OCI-LY7 (cell line): Measurements from ENCODE around the gene CREB3L1. TPM values are rescaled to one million over a fixed set of nuclear protein-coding genes. Genes with fewer than 3 reads are reported as not detected.

Experiments
- BruUV-seq: library from RNA; stranded (reverse); fragments of 400-500 nt; replicated peaks from 2 replicates; lab custom pipeline; 2021; lab: Mats Ljungman, UMichigan
- CTCF ChIA-PET: fragments of 300-600 bp; sonication (Branson Sonifier 250); formaldehyde crosslinking; loops from one replicate; lab custom pipeline; 2022; ENCODE audit warnings: antibody characterized with exemption; ENCODE audit not compliant: unreplicated experiment; lab: Charles Lee
- POLR2A ChIA-PET: fragments of 300-600 bp; sonication (Branson Sonifier 250); formaldehyde crosslinking; loops from one replicate; lab custom pipeline; 2022; ENCODE audit warnings: antibody characterized with exemption; lab: Charles Lee
- DNase-seq: peaks from one replicate; pipeline ENCODE4 v3.0.0-alpha.2; 2015; ENCODE audit warnings: low spot score
- H2AFZ ChIP-seq: fragments of 200-600 bp; sonication (generic), shearing (Covaris generic); 2 replicates; pipeline ENCODE4 v1.6.1; 2014; ENCODE audit warnings: mild to moderate bottlenecking, antibody characterized with exemption, low read length, moderate library complexity
- H3K27ac ChIP-seq: fragments of 200-600 bp; sonication (generic); 2 replicates; pipeline ENCODE4 v1.5.1; 2014; ENCODE audit warnings: mixed run types, low read depth, mild to moderate bottlenecking, moderate library complexity, low read length, inconsistent platforms; ENCODE audit not compliant: poor library complexity, severe bottlenecking
- H3K36me3 ChIP-seq: fragments of 200-600 bp; sonication (generic); 2 replicates; pipeline ENCODE4 v1.6.1; 2014; ENCODE audit warnings: mild to moderate bottlenecking, antibody characterized with exemption, low read length, moderate library complexity, mixed read lengths; ENCODE audit not compliant: insufficient read depth
- H3K4me1 ChIP-seq: fragments of 200-600 bp; sonication (generic); 2 replicates; pipeline ENCODE4 v1.5.1; 2014; ENCODE audit warnings: mild to moderate bottlenecking, low read length; ENCODE audit not compliant: insufficient read depth, poor library complexity, severe bottlenecking
- H3K4me2 ChIP-seq: fragments of 200-600 bp; sonication (generic); 2 replicates; pipeline ENCODE4 v1.6.1; 2014; ENCODE audit warnings: mild to moderate bottlenecking, low read length
- H3K4me3 ChIP-seq: fragments of 200-600 bp; sonication (generic); 2 replicates; pipeline ENCODE4 v1.5.1; 2014; ENCODE audit warnings: mild to moderate bottlenecking, low read depth, low read length; ENCODE audit not compliant: poor library complexity, severe bottlenecking
- H3K79me2 ChIP-seq: fragments of 200-600 bp; sonication (generic); 2 replicates; pipeline ENCODE4 v1.6.1; 2016; ENCODE audit warnings: low read depth, mild to moderate bottlenecking, low read length, moderate library complexity, mixed read lengths; ENCODE audit not compliant: insufficient read depth
- H3K9me2 ChIP-seq: fragments of 200-600 bp; sonication (generic); 2 replicates; pipeline ENCODE4 v1.6.1; 2016; ENCODE audit warnings: mild to moderate bottlenecking, low read length, mixed read lengths; ENCODE audit not compliant: insufficient read depth
- H3K9me3 ChIP-seq: fragments of 200-600 bp; sonication (generic); 2 replicates; pipeline ENCODE4 v1.6.1; 2014; ENCODE audit warnings: mild to moderate bottlenecking, mixed run types, low read length, mixed read lengths
- H4K20me1 ChIP-seq: fragments of 200-600 bp; sonication (generic); 2 replicates; pipeline ENCODE4 v1.6.1; 2014; ENCODE audit warnings: mild to moderate bottlenecking, antibody characterized with exemption, low read length, moderate library complexity, mixed read lengths; ENCODE audit not compliant: insufficient read depth
- EZH2phosphoT487 ChIP-seq: fragments of 200-600 bp; sonication (generic); IDR thresholded peaks from 2 replicates; pipeline ENCODE4 v1.6.1; 2018; ENCODE audit warnings: low read depth, borderline replicate concordance, mild to moderate bottlenecking, mixed run types, antibody characterized with exemption, low read length, moderate library complexity, mixed read lengths
- intact Hi-C: fragments of 100-400 bp; cut with micrococcal nuclease; formaldehyde crosslinking; loops from one replicate; pipeline ENCODE4 v1.10.0; 2022; ENCODE audit not compliant: unreplicated experiment
- total RNA-seq, 2 experiments: library from RNA; depleted of rRNA in 1 of 2; stranded (reverse); fragments of >200 nt in 1 of 2; shearing (Covaris generic) in 1 of 2; gene quantifications; 2 replicates each; pipeline ENCODE4 v1.2.3, GENCODE V29; 2014 to 2022
- TF ChIP-seq, protein P1 (sequence below): fragments of 200-600 bp; sonication (generic); conservative IDR thresholded peaks from 2 replicates; pipeline ENCODE4 v1.5.1; 2014; ENCODE audit warnings: mild to moderate bottlenecking, antibody characterized with exemption, low read length, moderate library complexity, mixed read lengths

CREB3L1 gene
- total RNA-seq, 2 experiments from 2014 or later: 0.17 TPM; not detected in 1

DNA sequence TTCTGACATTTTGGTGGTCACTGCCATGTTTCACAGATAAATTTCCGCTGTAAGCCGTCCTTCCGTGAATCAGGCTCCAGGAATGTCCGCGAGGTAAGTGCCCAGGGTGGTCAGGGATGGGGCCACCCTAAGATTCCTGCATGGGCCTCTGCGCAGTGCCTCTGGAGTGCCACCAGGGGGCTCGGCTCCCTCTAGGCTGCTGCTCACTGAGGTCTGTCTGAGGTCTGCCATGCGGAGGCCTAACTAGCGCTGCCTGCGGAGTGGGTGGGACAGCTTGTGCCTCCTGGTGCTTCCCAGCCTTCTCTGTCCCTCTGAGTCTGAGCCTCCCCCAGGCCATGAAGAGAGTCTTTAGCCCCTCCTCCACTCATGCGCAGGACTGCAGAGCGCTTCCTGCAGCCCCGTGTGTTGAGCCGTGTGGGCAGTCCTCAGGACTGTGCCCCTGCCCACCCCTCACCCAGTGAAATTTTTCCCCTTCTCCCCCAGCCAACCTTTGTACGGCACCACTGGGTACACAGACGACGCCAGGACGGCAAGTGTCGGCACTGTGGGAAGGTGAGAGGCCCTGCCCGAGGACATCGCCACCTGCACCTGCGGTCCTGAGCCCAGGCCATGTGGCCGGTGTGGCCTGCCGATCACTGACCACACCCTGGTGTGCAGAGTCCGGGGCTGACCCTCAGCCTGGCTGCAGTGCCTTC, 92.1 kb downstream of the CREB3L1 start:
- Histone ChIP-seq H3K27ac (no peak overlapping the region), H2AFZ (no peak overlapping the region), H3K4me2 (no peak overlapping the region), H3K4me1 (peaks cover 4% of the 10 kb centered on the region), H3K4me3 (no peak overlapping the region), H3K9me2 (no peaks in the 10 kb centered on the region), H3K79me2 (no peaks in the 10 kb centered on the region), H3K9me3 (no peaks in the 10 kb centered on the region), H4K20me1 (peaks cover 8% of the 10 kb centered on the region; the same call in 1 of the 2 replicates), H3K36me3 (peaks cover 58% of the 10 kb centered on the region)
- intact Hi-C loops: no loop called here
- ChIA-PET POLR2A (interaction anchor here (1.0 to 1.3 kb wide), 2 partner anchors 9 to 17 kb away, joined by 3 to 4 read pairs; no protein-coding TSS in a partner anchor), CTCF (no interaction called here)
- BruUV-seq: no TSS peak
- peak; percentile 55 for DNase-seq
- no peak for TF ChIP-seq EZH2phosphoT487
- TF ChIP-seq, protein P1, sequence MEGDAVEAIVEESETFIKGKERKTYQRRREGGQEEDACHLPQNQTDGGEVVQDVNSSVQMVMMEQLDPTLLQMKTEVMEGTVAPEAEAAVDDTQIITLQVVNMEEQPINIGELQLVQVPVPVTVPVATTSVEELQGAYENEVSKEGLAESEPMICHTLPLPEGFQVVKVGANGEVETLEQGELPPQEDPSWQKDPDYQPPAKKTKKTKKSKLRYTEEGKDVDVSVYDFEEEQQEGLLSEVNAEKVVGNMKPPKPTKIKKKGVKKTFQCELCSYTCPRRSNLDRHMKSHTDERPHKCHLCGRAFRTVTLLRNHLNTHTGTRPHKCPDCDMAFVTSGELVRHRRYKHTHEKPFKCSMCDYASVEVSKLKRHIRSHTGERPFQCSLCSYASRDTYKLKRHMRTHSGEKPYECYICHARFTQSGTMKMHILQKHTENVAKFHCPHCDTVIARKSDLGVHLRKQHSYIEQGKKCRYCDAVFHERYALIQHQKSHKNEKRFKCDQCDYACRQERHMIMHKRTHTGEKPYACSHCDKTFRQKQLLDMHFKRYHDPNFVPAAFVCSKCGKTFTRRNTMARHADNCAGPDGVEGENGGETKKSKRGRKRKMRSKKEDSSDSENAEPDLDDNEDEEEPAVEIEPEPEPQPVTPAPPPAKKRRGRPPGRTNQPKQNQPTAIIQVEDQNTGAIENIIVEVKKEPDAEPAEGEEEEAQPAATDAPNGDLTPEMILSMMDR: peak; percentile 84

DNA sequence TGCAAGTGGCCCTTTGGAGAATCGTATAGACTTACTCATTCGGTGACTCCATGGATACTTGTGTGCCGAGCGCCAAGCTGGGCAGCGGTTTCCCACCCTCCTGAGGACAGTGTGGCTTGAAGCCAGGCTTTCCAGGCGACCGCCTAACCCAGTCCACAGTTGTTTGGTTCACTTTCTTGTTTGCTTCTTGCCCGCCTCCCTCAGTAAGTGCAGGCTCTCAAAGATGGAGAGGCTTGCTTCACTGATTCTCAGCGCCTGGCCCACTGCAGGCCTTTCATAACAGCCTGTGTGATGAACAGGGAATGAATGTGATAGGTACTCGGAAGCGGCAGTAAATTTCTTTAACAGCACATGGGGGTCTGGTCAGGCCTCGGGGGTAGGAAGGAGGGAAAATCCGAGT, 92.8 kb downstream of the CREB3L1 start:
- POLR2A ChIA-PET: interaction anchor here (1.3 kb wide), 1 partner anchor 18 kb away, joined by 4 read pairs; no protein-coding TSS in a partner anchor
- H4K20me1 ChIP-seq: peaks cover 8% of the 10 kb centered on the region; the same call in 1 of the 2 replicates

More for the DNA sequence above, 92.8 kb downstream of the CREB3L1 start:
- intact Hi-C loops: no loop called here
- Histone ChIP-seq H3K9me2 (no peaks in the 10 kb centered on the region), H3K79me2 (no peaks in the 10 kb centered on the region), H3K27ac (no peak overlapping the region), H3K4me3 (no peak overlapping the region), H3K36me3 (peaks cover 64% of the 10 kb centered on the region), H3K4me1 (peaks cover 4% of the 10 kb centered on the region), H3K9me3 (no peaks in the 10 kb centered on the region), H2AFZ (no peak overlapping the region), H3K4me2 (no peak overlapping the region)
- CTCF ChIA-PET: no interaction called here
- TF ChIP-seq, protein P1: no peak
- no peak for TF ChIP-seq EZH2phosphoT487
- no TSS peak for BruUV-seq
- DNase-seq: no peak

Other genes with a start within 250 kb of the CREB3L1 start
- 22.3 and 23.1 TPM in 2 replicates for gene PHF21A, start 156.2 kb upstream of the CREB3L1 start, total RNA-seq (2014; rRNA removed; shearing (Covaris generic))
- 56.1 and 61.3 TPM in 2 replicates for gene PHF21A, start 156.2 kb upstream of the CREB3L1 start, total RNA-seq (2022)
- gene DGKZ, start 69.8 kb downstream of the CREB3L1 start, total RNA-seq (2014; rRNA removed; shearing (Covaris generic)): 110 and 134 TPM in 2 replicates
- gene DGKZ, start 69.8 kb downstream of the CREB3L1 start, total RNA-seq (2022): 141 and 163 TPM in 2 replicates
- gene MDK, start 104.0 kb downstream of the CREB3L1 start, total RNA-seq (2014; rRNA removed; shearing (Covaris generic)): 4.1 and 5.1 TPM in 2 replicates
- gene MDK, start 104.0 kb downstream of the CREB3L1 start, total RNA-seq (2022): 5.4 and 6.2 TPM in 2 replicates
- gene CHRM4, start 114.1 kb downstream of the CREB3L1 start, total RNA-seq (2014; rRNA removed; shearing (Covaris generic)): 0.09 TPM in 1 of 2 replicates, not detected in the other
- 0.24 TPM in 1 of 2 replicates, not detected in the other for gene CHRM4, start 114.1 kb downstream of the CREB3L1 start, total RNA-seq (2022)